GM23338 (cell line): ENCODE measurements around the gene CPNE7. TPM values are rescaled to one million over a fixed set of nuclear protein-coding genes. Genes with fewer than 3 reads are reported as not detected.

Experiments used
- ATAC-seq: fragments of 200-7000 bp; cut with Tn5 transposase; 3 replicates; pipeline ENCODE4 v1.9.1; 2020
- DNase-seq: peaks from one replicate; pipeline ENCODE4 v3.0.0-alpha.2; 2015; ENCODE audit warnings: low spot score
- H2AFZ ChIP-seq: fragments of 200-600 bp; sonication (generic); 2 replicates; pipeline ENCODE4 v1.8.0; 2016; ENCODE audit warnings: antibody characterized with exemption, mild to moderate bottlenecking, moderate library complexity
- H3F3A ChIP-seq: fragments of 200-600 bp; sonication (generic); replicated peaks from 2 replicates; pipeline ENCODE4 v1.8.0; 2017; ENCODE audit warnings: antibody characterized with exemption, mixed run types, low read depth
- H3K27ac ChIP-seq: fragments of 200-600 bp; sonication (generic); 2 replicates; pipeline ENCODE4 v1.6.1; 2016; ENCODE audit warnings: low read depth
- H3K27me3 ChIP-seq: fragments of 200-600 bp; sonication (generic); 2 replicates; pipeline ENCODE4 v1.8.0; 2016; ENCODE audit warnings: mild to moderate bottlenecking, mixed run types, moderate library complexity; ENCODE audit not compliant: insufficient read depth
- H3K36me3 ChIP-seq: fragments of 200-600 bp; sonication (generic); 2 replicates; pipeline ENCODE4 v1.8.0; 2016; ENCODE audit warnings: mild to moderate bottlenecking; ENCODE audit not compliant: insufficient read depth
- H3K4me1 ChIP-seq: fragments of 200-600 bp; sonication (generic); 2 replicates; pipeline ENCODE4 v1.8.0; 2016; ENCODE audit warnings: mild to moderate bottlenecking, moderate library complexity; ENCODE audit not compliant: insufficient read depth
- H3K4me2 ChIP-seq: fragments of 200-600 bp; sonication (generic); 2 replicates; pipeline ENCODE4 v1.7.1; 2017; ENCODE audit warnings: mixed run types
- H3K4me3 ChIP-seq: fragments of 200-600 bp; sonication (generic); 2 replicates; pipeline ENCODE4 v1.6.1; 2016; ENCODE audit warnings: mixed run types
- H3K79me2 ChIP-seq: fragments of 200-600 bp; sonication (generic); replicated peaks from 2 replicates; pipeline ENCODE4 v1.8.0; 2017; ENCODE audit warnings: mild to moderate bottlenecking; ENCODE audit not compliant: insufficient read depth
- H3K9me2 ChIP-seq: fragments of 200-600 bp; sonication (generic); 2 replicates; pipeline ENCODE4 v1.8.0; 2017; ENCODE audit not compliant: insufficient read depth
- H4K20me1 ChIP-seq: fragments of 200-600 bp; sonication (generic); replicated peaks from 2 replicates; pipeline ENCODE4 v1.8.0; 2017; ENCODE audit warnings: mild to moderate bottlenecking; ENCODE audit not compliant: insufficient read depth
- H3K27ac Mint-ChIP-seq: 2 replicates; pipeline ENCODE4 v1.8.0; 2020; ENCODE audit warnings: inconsistent platforms, mild to moderate bottlenecking, moderate library complexity, mixed read lengths
- H3K27me3 Mint-ChIP-seq: 3 replicates; pipeline ENCODE4 v1.8.0; 2022; ENCODE audit warnings: low read depth, mild to moderate bottlenecking, moderate library complexity, mixed read lengths, inconsistent platforms; ENCODE audit not compliant: insufficient read depth, poor library complexity
- H3K36me3 Mint-ChIP-seq: 3 replicates; pipeline ENCODE4 v1.8.0; 2021; ENCODE audit warnings: low read depth, mild to moderate bottlenecking, inconsistent platforms, moderate library complexity, mixed read lengths
- H3K4me1 Mint-ChIP-seq: 3 replicates; pipeline ENCODE4 v1.8.0; 2020; ENCODE audit warnings: mild to moderate bottlenecking, inconsistent platforms, mixed read lengths
- H3K4me3 Mint-ChIP-seq: 3 replicates; pipeline ENCODE4 v1.8.0; 2021; ENCODE audit warnings: moderate library complexity, mild to moderate bottlenecking, inconsistent platforms, mixed read lengths
- H3K9me3 Mint-ChIP-seq: 3 replicates; pipeline ENCODE4 v1.8.0; 2020; ENCODE audit warnings: moderate library complexity, mild to moderate bottlenecking, inconsistent platforms, mixed read lengths
- CREB1 ChIP-seq: fragments of 250-450 bp; sonication (Bioruptor Pico); IDR thresholded peaks from 2 replicates; pipeline ENCODE4 v1.5.0; 2020; ENCODE audit warnings: low read depth, mild to moderate bottlenecking, moderate library complexity
- CTCF ChIP-seq, 2 experiments: fragments of 200-600 bp in 1 of 2; sonication (generic) in 1 of 2; conservative IDR thresholded peaks; 2 replicates each; pipeline versions ENCODE4 v1.5.1 to v1.6.1; 2016 to 2017; ENCODE audit warnings: antibody characterized with exemption in 2 of 2, low read depth in 2 of 2, mild to moderate bottlenecking in 2 of 2, moderate library complexity in 1 of 2
- ETS1 ChIP-seq: IDR thresholded peaks from 2 replicates; pipeline ENCODE4 v1.6.1; 2016; ENCODE audit warnings: antibody characterized with exemption
- EZH2 ChIP-seq: fragments of 200-600 bp; sonication (generic); IDR thresholded peaks from one replicate; pipeline ENCODE4 v1.8.0; 2017; ENCODE audit warnings: antibody characterized with exemption, mild to moderate bottlenecking, low read depth; ENCODE audit not compliant: unreplicated experiment
- JUNB ChIP-seq: IDR thresholded peaks from one replicate; pipeline ENCODE4 v1.6.1; 2016; ENCODE audit warnings: antibody characterized with exemption; ENCODE audit not compliant: unreplicated experiment
- NANOG ChIP-seq: IDR thresholded peaks from 2 replicates; pipeline ENCODE4 v1.6.1; 2016; ENCODE audit warnings: antibody characterized with exemption, borderline replicate concordance
- POLR2AphosphoS5 ChIP-seq: IDR thresholded peaks from 2 replicates; pipeline ENCODE4 v1.6.1; 2016; ENCODE audit warnings: antibody characterized with exemption, low read depth
- REST ChIP-seq: IDR thresholded peaks from one replicate; pipeline ENCODE4 v1.6.1; 2018; ENCODE audit warnings: antibody characterized with exemption; ENCODE audit not compliant: unreplicated experiment
- ZNF331 ChIP-seq: fragments of 250-450 bp; sonication (Bioruptor Pico); IDR thresholded peaks from 2 replicates; pipeline ENCODE4 v1.5.0; 2020; ENCODE audit warnings: low read depth, mild to moderate bottlenecking, moderate library complexity
- polyA plus RNA-seq: library from polyadenylated mRNA; unstranded; fragments of >200 nt; fragmentation: Nextera tagmentation; extraction: Ambion mirVana; gene quantifications from 2 replicates; pipeline ENCODE4 v1.2.1, GENCODE V29; 2016
- total RNA-seq: library from RNA; depleted of rRNA; stranded (reverse); fragments of >200 nt; shearing (Covaris generic); gene quantifications from 2 replicates; pipeline ENCODE4 v1.2.3, GENCODE V29; 2014

Gene CPNE7
- total and polyA plus RNA-seq, 2 experiments from 2014 or later = 11.2 to 15.7 TPM

GRCh38 chr16:89584768-89585549, 9.4 kb downstream of the CPNE7 start:
- DNase-seq = no peak
- TF ChIP-seq JUNB (no peak), ZNF331 (CRISPR knock-in tag) (no peak), EZH2 (no peak), CTCF (conservative IDR thresholded peaks at IDR 0.05; ENCODE audit: low read depth in 2 of 2) (no peak), CREB1 (CRISPR knock-in tag) (no peak), ETS1 (no peak), NANOG (no peak), REST (no peak), POLR2AphosphoS5 (no peak)
- H3K36me3 ChIP-seq = no peaks in the 10 kb centered on the region
- Mint-ChIP-seq H3K36me3 (peaks cover 20% of the 10 kb centered on the region), H3K9me3 (peaks cover 13% of the 10 kb centered on the region), H3K27ac (no peak overlapping the region), H3K27me3 (no peaks in the 10 kb centered on the region), H3K4me1 (no peaks in the 10 kb centered on the region; the same call in 2 of the 3 replicates), H3K4me3 (no peak overlapping the region)
- no peak overlapping the region for H3K4me3 ChIP-seq
- ATAC-seq = peak; percentile 24; the same call in 2 of the 3 replicates
- no peaks in the 10 kb centered on the region for H3K79me2 ChIP-seq
- H3K9me2 ChIP-seq = no peaks in the 10 kb centered on the region
- H2AFZ ChIP-seq = no peak overlapping the region
- no peak overlapping the region for H3K4me2 ChIP-seq
- no peaks in the 10 kb centered on the region for H3K4me1 ChIP-seq
- H4K20me1 ChIP-seq = no peaks in the 10 kb centered on the region
- no peak overlapping the region for H3K27ac ChIP-seq
- no peaks in the 10 kb centered on the region for H3K27me3 ChIP-seq
- H3F3A ChIP-seq = peaks cover 6% of the 10 kb centered on the region
